Measurements from ENCODE around the gene GMDS. TPM values are rescaled to one million over a fixed set of nuclear protein-coding genes. Genes with fewer than 3 reads are reported as not detected.

The GMDS gene
- total and polyA plus RNA-seq, 2 of the 13 experiments (the other 11 are each of a cell fraction or from before 2014, with no cell fraction given), result 64.4 to 112 TPM

DNA sequence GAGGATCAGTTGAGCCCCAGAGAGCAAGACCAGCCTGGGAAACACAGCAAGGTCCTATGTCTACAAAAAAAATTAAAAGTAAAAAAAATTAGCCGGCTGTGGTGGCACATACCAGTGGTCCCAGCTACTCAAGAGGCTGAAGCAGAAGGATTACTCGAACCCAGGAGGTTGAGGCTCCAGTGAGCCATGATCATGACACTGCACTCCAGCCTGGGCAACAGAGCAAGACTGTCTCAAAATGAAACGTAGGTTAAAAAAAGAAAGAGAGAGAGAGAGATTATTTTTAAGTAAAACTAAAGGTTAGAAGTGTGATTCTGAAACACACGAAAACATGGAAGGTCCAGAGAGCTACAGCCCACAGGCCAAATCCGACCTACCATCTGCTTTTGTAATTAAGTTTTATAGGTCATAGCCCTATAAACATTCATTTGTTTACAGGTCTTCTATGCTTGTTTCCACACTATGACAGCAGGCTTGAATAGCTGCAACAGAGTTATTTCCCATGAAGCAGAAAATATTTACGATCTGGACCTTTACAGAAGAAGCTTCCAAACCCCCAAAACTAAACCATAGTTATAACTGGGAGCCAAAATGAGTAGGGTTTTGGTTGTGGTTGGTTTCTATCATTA lies 279.7 kb downstream of the GMDS start:
- Histone ChIP-seq H4K20me1 (ENCODE audit: insufficient read depth, low read length) (peaks cover 3% of the 10 kb centered on the region; the same call in 1 of the 2 replicates), H3K36me3 (replicated peaks in 1 of 2; ENCODE audit: control insufficient read depth in 1 of 2, insufficient read depth in 2 of 2, low read length in 2 of 2) (peaks cover 1 to 16% of the 10 kb centered on the region in 2 experiments; a peak in 4 of 5 replicates), H3K4me2 (ENCODE audit: low read depth, low read length) (no peak overlapping the region), H3K27ac (ENCODE audit: extremely low read length, insufficient read depth, low read length) (no peak overlapping the region), H3K4me3 (replicated peaks in 1 of 3; ENCODE audit: insufficient read depth in 1 of 3, low read depth in 2 of 3, low read length in 3 of 3) (no peak overlapping the region), H3K27me3 (ENCODE audit: control insufficient read depth in 1 of 2, insufficient read depth in 2 of 2, low read length in 2 of 2) (no peaks in the 10 kb centered on the region), H3K9me3 (ENCODE audit: low read length) (no peaks in the 10 kb centered on the region), H3K9ac (ENCODE audit: insufficient read depth, low read depth, low read length) (no peak overlapping the region), H3K79me2 (ENCODE audit: insufficient read depth, low read length) (no peaks in the 10 kb centered on the region), H3K4me1 (ENCODE audit: insufficient read depth, low read length) (no peaks in the 10 kb centered on the region), H2AFZ (ENCODE audit: low read length) (no peak overlapping the region)
- FAIRE-seq (no peak), DNase-seq (ENCODE audit: low spot score) (no peak), ATAC-seq (no peak)
- CTCF ChIA-PET (ENCODE audit: low intra/inter-chr PET ratio, low total read pairs), result no interaction called here
- intact Hi-C loops (cut with micrococcal nuclease; ENCODE audit: unreplicated experiment), result no loop called here
- BruUV-seq (replicated peaks), result no TSS peak
- POLR2A ChIA-PET, result no interaction called here
- TF ChIP-seq MYPOP (CRISPR knock-in tag; IDR thresholded peaks at IDR 0.05), result no peak
- no peak for TF ChIP-seq ZSCAN31 (CRISPR knock-in tag; IDR thresholded peaks at IDR 0.05; ENCODE audit: low read depth)
- TF ChIP-seq, protein P1, sequence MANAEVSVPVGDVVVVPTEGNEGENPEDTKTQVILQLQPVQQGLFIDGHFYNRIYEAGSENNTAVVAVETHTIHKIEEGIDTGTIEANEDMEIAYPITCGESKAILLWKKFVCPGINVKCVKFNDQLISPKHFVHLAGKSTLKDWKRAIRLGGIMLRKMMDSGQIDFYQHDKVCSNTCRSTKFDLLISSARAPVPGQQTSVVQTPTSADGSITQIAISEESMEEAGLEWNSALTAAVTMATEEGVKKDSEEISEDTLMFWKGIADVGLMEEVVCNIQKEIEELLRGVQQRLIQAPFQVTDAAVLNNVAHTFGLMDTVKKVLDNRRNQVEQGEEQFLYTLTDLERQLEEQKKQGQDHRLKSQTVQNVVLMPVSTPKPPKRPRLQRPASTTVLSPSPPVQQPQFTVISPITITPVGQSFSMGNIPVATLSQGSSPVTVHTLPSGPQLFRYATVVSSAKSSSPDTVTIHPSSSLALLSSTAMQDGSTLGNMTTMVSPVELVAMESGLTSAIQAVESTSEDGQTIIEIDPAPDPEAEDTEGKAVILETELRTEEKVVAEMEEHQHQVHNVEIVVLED (CRISPR knock-in tag; IDR thresholded peaks at IDR 0.05; ENCODE audit: borderline replicate concordance), result no peak
- TF ChIP-seq, protein P2, sequence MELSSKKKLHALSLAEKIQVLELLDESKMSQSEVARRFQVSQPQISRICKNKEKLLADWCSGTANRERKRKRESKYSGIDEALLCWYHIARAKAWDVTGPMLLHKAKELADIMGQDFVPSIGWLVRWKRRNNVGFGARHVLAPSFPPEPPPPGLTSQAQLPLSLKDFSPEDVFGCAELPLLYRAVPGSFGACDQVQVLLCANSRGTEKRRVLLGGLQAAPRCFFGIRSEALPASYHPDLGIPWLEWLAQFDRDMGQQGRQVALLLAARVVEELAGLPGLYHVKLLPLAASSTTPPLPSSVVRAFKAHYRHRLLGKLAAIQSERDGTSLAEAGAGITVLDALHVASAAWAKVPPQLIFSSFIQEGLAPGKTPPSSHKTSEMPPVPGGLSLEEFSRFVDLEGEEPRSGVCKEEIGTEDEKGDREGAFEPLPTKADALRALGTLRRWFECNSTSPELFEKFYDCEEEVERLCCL (CRISPR knock-in tag; IDR thresholded peaks at IDR 0.05; ENCODE audit: borderline replicate concordance), result no peak
- TF ChIP-seq ATAD3A (CRISPR knock-in tag; IDR thresholded peaks at IDR 0.05), result no peak
- no peak for TF ChIP-seq ZNF768 (CRISPR knock-in tag; IDR thresholded peaks at IDR 0.05)
- TF ChIP-seq TCF7 (IDR thresholded peaks at IDR 0.05; ENCODE audit: low read depth), result no peak
- TF ChIP-seq AKNA (CRISPR knock-in tag; IDR thresholded peaks at IDR 0.05; ENCODE audit: borderline replicate concordance), result no peak
- no peak for TF ChIP-seq SP4 (CRISPR knock-in tag; IDR thresholded peaks at IDR 0.05)
- TF ChIP-seq FOXA1 (IDR thresholded peaks at IDR 0.05), result no peak
- TF ChIP-seq FOXA1 (CRISPR knock-in tag; IDR thresholded peaks at IDR 0.05), result no peak
- TF ChIP-seq ELF4 (CRISPR knock-in tag; IDR thresholded peaks at IDR 0.05; ENCODE audit: borderline replicate concordance), result no peak
- TF ChIP-seq RNF2 (conservative IDR thresholded peaks at IDR 0.05; ENCODE audit: low read depth), result no peak
- no peak for TF ChIP-seq FLYWCH1 (CRISPR knock-in tag; IDR thresholded peaks at IDR 0.05)
- in situ Hi-C loops (cut with HindIII; ENCODE audit: extremely low pct_ligation_motif_present, low pct_unique_long_range_greater_than_20kb), result no loop called here
- WGBS (ENCODE audit: low lambda C conversion rate), result 95% methylated on average over 6 of the region's 6 CpGs
